SHP77 (cell line): ENCODE data around the gene RNF4.

Experiments
- DNase-seq, 2 experiments: peaks; one replicate each; lab custom pipeline; 2025; lab: John Stamatoyannopoulos, UW

The RNF4 gene

DNA sequence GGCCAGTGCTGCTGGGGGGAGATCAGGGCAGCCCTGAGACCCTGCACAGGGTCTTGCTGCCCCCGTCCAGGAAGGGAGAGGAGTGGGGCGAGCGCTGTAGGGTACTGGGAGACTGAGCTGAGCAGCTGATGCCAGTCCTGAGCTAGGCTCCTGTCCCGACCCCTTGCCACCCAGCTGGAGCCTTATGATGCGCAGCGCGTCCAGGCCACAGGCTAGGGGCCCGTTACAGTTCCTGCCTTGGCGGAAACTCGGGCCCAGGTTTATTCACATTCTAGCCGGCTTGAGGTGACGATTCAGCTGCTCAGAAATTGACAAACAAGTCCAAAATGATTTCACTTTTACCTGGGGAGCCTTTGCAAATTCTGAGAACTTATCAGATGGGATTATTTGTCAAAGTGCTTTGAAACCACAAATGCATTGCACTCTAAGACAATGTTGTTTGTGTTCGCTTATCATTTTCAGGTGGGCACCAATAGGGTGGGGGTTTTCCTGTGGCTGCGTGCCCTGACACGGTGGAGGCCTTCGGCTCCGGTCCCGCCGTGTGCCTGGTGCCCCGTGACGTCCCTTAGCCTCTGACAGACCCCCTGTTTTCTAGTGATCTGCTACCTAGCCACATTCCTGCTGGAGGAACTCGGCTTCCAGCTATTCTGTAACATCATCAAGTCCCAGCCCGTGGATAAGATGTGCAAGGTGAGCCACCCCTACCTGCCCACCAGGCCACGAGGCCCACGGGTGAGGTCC is 31.3 kb upstream of the RNF4 start:
- DNase-seq = no peak

DNA sequence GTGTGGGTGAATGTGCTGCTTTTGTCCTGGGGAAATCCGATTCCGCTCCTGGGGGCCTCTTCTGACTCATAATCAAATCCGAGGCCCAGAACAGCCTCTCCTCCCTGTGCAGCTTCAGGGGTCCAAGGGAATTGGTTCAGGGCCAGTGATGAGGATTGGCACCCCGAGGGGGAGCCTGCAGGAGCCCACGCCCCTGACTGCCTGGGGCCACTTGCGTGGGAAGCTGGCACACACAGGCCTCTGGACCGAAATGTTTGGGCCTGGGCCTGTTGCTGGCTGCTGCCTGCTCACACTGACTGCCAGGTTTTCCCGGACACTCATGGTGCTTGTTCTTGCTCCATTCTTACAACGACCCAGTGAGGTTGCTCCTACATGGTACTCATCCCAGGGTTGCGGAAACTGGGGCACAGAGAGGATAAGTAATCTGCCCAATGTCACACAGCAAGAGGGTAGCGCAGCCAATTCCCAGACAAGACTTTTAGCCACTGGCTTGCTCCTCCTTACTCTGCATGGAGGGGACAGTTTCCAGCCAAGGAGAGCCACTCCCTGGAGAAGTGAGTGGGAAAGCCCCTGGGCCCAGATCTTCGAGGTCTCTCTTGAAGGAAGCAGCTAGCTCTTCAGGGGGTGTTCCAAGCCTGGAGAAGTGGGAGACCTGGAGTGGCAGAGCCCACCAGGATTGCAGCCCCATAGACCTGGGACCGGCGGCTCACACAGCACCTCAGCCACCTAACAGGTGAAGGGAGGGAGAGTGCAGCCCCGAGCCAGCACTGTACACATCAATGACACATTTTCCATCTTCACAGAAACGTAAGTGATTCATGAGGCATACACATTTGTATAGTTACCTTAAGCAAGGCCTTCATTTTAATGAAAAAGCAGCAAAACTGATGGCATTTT is 29.8 kb upstream of the RNF4 start:
- no peak for DNase-seq

DNA sequence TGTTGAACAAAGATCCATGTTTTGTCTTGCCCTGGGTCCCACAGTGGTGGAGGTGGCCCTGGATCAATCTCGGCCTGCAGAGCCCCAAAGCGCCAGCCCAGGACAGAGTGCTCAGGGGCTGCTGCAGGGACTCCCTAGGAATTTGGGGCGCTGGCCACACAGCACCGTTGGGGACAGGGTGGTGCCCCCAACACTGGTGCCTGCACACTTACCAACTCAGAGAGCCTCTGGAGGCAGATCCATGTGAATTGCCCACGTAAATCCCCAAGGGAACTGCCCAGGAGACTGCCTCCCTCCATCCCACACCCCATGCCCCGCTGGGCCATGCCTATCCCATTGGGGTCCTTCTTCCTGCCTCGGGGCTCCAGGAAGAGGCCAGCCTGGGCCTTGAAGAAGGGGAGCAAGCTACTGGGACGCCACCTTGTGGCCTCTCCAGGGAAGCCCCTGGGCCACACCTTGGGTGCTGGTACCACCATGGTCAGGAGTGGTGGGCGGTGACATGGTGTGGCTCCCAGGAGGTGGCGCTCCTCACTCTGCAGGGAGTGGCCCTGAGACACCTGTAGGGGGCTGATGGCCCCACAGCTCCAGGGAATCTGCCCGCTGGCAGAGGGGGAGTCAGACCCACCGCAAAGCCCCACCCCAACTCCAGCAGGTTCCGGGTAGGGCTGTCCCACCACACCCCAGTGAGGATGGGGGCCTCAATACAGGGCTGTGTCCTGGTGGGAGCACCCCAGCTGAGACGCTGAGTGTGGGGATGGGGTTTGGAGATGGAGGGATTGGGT is 27.3 kb upstream of the RNF4 start:
- peak; percentile 32 to 50 for DNase-seq

DNA sequence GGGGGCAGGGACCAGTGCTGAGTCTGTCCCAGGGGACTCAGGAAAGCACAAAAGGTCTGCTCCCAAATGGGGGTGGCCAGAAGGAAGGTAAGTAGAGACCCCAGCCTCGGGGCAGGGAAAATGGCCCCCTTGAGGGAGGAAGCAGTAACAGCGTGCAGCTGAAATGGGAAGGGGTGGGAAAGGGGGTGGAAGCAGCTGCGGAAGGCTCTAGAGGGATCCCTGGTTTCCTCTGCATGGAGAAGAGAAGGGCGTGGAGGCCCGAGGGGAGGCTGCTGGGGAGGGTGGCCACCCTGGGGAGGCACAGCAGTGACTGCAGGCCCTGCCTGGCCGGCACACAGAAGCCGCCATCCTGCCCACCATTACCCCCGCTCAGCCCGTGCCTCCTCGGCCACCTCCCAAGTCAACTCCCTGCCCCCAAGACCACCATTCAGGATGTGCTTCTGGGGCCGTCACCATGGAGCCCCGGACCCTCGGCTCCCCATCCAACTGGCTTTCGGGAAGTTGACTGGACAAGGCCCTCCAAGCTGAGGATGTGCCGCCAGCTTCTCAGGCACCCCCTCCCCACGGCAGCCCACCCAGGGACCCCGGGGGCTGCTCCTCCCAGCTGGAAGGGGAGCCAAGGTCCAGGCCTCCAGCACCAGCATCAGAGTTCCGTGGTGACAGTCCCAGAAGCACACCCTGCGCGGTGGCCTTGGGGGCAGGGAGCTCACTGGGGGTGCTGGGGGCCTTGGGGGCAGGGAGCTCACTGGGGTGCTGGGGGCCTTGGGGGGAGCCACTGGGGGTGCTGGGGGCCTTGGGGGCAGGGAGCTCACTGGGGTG is 26.5 kb upstream of the RNF4 start:
- DNase-seq = no peak

DNA sequence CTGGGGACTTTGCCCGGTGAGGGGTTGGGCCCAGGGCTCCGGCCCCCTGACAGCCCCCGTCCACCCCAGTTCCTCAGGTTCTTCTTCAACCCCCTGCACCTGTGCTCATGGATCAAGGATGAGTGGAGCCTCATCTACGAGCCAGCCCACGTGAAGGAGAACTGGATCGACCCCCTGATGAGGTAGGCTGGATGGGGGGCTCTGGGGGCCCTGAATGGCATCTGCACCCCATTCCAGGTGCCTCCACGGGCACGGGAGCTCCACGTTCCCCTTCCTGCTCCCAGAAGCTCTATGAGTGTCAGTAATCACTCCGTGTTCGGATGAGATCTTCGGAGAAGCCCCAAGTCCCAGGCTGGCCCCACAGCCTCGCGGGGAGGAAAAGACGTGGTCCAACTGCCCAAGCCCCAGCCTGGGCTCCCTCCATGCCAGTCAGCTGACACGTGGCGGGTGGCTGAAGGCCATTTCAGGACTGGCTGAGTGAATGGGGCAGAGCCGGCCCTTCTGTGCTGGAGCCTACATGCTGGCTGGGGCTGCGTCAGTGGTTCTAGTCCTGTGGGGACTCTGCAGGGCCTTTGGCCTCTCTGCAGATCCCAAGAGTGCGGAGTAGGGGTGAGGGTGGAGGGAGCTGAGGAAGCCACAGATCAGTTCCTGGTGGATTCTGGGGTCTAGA is 25.7 kb upstream of the RNF4 start:
- DNase-seq = no peak

DNA sequence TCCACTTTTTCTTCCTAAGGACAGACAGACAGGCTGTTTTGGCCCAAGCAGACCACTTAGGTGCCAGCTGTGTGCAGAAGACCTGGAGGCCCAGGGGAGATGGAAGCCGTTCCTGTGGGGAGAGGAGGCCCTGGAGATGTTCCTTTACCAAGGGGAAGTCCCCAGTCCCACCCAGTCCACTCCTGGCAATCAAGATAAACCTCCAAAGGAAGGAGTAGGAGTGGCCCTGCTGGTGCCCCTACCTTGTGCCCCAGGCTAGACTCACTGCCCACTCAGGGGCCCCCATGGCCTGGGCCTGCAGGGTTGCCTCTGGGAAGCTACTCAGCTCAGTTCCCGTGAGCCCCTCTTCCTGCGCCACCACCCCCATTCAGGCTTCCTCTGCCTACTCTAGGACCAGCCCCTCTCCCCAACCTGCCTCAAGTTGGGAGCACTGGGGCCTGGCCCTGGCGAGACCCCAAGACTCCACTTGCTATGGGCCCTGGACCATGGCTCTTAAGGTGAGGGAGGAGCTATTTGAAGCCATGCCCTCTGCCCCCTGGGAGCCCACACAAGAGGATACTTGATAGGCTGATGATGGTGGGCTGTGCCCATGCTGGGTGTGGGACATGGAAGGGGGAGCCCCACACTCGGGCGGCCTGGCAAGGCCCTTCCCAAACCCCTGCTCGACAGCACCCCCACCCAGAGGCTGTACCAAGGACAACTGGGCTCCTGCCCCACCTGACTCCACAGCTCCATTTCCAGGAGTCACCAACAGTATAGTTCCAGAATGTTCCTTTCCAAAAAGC is 24.8 kb upstream of the RNF4 start:
- DNase-seq = no peak

DNA sequence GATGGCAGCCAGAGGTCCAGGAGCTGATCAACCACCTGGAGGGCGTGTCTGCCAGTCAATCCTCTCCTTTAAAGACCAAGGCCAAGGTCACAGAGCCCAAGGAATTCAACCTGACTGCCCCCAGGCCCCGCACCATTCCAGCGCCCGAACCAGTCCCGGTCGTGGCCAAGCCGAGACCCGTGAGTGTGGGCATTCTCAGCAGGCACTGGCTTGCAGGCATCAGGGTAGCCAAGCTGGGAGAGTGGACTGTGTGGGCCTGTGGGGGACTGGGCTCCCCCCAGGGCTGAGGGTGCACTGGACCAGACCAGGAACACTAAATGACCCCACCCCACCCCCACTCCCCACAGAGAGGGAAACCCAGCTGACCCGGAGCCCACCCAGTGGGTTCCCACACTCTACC is 23.8 kb upstream of the RNF4 start:
- DNase-seq = no peak

DNA sequence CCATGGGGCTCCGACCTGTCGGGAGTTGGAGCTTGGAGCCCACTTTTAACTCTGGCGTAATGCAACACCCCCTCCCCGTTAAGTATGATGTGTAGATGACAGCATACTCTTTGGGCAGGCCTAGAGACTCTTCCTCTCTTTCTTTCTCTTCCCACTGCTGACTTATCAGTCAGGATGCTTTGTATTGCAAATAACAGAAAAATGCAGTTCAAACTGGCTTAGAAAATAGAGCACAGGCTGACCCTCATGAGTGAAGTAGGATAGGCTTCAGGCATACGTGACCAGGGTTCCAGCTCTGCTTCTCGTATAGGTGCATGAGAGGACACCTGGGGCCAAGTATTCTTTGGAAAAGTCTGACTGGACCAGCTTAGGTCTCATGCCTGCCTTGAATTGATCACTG is 23.3 kb upstream of the RNF4 start:
- no peak for DNase-seq

DNA sequence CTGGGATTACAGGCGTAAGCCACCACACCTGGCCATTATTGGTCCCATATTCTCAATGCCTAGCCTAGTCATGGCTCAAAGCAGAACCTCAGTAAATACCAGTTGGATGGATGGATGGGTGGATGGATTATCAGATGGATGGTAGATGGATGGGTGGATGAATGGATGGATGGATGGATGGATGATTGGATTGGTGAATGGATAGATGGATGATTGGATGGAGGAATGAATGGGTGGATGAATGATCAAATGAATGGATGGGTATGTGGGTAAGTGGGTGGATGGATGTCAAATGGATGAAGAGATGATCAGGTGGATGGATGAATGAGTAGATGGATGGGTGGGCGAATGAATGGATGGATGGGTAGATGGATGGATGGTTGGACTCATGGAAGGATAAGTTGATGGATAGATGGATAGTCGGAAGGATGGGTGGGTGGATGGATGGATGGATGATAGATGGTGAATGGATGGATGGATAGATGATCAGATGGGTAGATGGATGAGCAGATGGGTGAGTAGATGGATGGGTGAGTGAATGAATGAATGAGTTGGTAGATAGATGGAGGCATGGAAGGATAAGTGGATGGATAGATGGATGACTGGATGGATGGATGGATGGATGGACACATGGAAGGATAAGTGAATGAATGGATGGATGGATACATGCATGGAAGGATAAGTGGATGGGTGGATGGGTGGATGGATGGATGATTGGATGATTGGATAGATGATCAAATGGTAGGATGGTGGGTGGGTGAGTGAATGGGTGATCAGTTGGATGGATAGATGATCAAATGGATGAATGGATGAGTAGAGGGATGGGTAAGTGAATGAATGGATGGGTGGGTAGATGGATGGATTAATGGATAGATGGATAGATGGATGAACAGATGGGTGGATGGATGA is 22.0 kb upstream of the RNF4 start:
- DNase-seq = no peak

DNA sequence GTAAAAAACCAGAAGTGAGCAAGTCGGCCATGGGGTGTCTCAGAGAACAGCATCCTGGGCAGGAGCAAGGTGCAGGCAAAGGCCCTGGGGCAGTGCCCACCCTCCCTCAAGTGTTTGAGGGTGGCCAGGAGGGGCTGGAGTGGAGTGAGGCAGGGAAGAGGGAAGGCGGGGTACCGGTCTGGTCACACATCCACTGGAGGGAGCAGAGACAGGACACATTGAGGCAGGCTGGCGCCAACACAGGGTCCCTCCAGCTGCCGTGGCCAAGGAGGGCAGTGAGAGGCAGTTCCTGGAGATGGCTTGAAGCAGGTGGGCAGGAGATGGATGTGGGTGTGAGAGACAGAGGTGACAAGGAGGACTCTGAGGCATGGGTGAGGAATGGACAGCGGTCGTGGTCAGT is 20.3 kb upstream of the RNF4 start:
- DNase-seq = no peak

DNA sequence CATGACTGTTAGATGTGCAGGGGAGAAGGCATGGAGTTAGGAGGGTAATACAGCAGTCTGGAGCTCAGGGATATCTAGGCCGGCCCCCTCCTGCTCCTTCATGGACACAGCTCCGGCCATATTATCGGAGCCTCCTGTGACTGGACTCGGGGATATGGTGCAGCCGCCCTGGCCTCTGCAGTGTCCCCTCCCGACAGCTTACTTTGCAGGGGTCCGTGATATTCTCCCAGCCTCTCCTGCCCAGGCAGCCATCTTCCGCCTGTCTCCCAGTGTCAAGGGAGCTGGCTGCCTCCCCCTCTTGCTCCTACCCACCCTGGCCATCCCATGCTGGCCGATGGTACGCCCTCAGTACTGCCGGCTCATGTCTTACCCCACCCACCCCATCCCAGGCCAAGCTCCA is 19.9 kb upstream of the RNF4 start:
- no peak for DNase-seq

DNA sequence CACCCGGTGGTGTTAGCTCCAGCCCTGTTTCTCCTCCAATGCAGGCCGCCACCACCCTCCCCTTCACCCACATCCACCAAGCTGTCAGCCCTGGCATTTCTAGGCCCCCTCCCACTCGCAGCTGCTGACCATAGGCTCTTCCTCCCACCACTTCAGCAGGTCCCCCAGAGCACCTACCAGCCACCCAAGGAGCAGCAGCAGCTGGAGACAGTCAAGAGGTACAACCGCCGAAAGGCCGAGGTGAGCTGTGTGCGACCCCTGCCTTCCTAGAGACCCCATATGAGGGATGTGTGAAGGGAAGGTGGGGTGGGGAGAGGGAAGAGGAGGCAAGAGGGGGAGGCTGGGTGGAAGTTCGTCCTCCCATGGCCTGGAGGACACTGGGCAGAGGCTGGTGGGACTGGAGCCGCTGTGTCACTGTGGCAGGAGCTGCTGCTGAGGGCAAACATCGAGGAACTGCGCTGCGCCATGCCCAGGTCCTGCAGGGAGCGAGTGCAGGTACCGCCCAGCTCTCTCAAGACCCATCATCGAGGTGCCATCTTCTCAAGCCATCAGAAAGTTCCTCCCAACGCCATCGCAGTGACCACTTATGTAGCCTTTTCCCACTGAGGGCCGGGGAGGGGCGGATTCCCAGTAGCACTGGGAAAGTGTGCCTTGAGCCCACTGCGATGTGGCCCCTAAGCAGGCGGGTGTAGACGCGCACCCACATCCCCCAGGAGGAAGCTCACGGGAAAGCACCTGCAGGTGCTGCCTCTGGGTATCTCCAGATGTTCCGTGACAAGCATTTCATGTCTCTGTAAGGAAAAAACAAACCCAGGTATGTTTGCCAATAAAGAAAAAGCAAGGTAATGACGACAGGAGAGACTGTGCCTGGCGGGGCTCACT is 19.2 kb upstream of the RNF4 start:
- DNase-seq = no peak

DNA sequence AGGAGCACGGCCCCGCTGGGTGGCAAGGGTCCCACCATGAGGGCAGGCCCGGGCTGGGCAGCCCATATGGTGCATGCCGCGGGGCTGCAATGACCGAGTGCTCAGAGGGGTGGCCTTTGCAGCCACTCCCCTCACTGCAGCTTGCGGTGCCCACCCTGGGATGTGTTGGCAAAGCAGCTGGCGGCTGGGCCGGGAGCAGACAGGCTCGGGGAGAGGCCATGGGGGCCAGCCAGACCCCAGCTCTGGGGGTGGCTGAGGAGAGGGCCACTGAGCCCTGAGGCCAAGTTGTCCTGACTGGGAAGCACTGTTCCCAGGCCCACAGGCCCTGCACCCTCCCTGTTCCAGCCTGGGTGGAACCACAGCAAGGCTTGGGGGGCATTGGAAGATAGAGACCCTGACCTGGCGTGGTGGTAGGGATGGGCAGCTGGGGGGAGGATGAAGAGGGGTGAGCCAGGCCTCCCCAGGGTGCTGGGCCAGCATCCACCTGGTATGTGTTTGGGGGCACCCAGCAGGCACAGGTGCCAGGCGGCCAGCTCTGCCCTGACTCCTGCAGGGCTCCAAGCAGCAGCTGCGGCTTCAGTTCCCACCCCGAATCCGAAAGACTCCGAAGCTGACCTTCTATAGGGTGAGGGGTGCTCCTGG is 18.4 kb upstream of the RNF4 start:
- no peak for DNase-seq

DNA sequence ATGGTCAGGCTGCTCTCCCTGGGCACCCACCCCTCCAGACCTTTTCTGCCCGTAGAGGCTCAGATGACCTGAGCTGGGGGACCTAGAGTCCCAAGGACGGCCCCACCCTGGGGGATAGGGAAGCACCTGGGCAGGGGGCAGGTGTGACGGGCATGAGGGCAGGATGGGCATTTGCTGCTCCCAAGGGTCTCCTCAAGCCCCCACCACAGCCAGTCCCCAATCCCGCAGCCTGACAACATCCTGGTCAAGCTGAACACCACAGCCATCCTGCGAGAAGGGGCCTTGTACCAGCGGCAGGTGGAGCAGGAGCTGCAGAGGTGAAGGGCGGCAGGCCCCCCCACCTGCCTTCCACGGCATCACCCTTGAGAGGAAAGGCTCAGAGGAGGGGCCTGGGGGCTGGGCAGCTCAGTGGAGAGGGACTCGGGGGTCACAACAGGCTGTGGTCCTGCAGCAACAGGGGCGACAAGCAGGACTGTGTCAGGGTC is 17.8 kb upstream of the RNF4 start:
- no peak for DNase-seq

DNA sequence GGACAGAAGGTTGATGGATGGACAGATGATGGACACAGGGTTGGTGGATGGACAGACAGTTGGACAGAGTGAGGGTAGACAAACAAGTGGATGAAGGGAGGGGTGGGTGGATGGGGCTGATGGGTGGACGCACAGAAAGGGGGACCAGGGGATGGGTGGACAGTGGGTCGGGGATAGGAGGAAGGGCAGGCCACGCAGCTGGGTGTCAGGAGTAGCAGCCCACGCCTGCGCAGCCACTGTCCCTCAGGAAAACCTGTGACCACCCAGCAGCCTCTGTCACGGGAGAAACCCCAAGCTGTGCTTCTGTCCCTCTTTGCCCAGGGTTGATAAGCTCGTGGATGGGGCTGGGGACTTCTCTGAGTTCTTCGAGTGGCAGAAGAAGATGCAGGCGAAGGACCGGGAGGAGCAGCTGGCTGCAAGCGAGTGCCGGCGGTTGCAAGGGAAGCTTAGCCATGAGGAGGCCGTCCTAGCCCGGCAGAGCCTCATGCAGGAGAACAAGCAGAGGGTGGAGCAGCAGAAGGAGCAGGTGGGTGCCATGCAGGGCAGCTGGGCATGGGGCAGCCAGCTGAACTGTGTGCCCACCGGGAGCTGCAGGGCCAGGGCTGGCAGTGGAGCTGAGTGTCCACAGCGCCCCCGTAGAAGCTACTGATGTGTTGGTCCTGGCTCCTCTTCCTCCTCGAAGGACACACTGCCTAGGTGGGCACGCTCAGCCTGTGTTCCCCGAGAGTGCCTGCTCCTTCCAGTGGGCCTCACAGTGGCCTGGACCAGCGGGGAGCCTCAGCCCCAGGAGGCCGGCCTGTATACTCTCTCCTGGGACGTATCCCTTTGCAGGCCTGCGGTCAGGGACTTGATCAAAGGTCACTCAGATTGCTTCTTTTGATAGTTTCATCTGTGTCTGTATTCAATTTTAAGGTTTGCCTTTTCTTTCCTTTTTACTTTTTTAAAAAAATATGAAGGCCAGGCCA is 16.8 kb upstream of the RNF4 start:
- no peak for DNase-seq
